ELF-1 (cell line): ENCODE data around the gene CLCNKB.
"Not testable (repeated sequence)": the region's sequence is repeated elsewhere in the genome, so short reads cannot be mapped to it uniquely, and the experiment has no call there.

ENCODE experiments used
- DNase-seq: peaks from one replicate; pipeline ENCODE4 v3.0.0-alpha.2; 2016; ENCODE audit warnings: low read depth, low spot score

The CLCNKB gene

DNA sequence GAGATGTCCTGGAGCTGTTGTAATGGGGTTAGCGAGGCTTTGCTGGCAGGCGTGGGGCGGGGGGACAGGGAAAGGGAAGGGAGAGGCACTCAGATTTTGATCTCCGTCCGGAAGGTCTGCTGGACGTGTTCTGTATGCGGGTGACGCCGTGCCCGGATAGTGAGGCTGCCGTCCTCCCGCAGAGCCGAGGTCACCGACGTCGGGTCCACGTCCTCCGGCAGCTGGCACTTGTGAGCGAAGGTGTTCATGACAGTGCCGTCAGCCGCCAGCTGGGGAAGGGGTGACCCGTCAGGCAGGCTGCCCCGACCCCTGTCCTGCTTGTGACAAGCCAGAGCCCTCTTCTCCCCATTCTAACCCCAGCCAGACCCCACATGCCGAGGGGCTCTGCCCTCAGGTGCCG, 28.1 kb upstream of the CLCNKB start:
- DNase-seq, result no peak

DNA sequence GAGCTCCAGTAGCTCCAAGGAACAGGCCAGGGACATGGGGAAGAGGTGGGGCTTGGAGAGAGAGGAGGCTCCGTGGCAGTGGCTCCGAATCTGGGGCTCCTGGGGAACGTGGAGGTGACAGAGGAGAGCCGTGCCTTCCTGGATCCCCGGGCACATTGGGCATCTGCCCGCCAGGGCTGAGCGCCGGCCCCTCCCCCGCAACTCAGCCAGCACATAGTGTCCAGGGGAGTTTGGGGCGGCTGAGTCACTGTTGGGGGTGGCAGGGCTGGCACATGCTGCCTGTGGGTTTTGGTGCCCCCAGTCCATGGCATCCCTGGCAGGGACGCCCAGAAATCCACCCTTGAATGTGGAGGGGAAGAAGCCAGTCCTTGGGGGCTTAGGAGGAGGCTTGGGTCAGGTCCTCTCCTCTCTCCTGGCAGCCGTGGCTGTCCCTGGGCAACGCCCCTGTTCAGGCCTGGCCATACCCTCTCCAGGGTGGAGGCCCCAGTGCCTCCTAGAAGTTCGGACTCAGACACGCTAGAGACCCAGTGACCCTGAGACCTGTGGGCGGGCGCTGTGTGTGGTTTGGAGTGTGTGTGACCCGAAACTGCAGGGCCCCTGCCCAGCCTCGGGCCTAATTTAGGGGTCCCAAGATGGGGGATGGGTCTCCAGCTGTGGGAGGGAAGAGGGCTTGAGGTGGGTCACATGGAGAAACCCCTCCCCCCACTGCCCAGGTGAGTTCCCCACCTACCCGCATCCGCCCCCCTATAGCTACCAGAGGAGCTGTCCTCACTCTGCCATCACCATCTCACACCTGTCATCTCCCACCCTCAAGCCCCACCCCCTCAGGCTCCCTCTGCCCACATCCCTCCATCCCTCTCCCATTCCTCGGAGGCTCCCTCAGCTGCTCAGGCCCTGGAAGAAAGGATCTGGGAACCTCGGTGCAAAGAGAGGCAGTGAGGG, 27.4 kb upstream of the CLCNKB start:
- no peak for DNase-seq

DNA sequence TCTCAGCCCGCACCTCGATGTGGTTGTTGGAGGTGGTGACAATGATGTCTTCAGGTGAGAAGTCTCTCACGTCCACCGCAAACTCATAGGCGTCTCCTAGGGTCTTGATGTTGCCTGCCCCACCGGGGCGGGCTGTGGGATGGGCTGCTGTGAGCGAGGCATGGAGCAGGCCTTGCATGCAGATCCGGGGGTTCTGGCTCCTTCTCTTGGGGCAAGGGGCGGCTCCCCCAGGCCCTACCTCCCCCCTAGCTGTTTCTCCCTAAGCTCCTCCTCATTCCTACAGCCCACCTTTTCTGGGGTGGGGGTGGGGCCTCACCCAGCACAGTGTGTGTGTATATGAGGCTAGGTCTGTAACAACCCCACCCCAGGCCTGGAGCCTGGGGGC, 26.5 kb upstream of the CLCNKB start:
- DNase-seq, result no peak

DNA sequence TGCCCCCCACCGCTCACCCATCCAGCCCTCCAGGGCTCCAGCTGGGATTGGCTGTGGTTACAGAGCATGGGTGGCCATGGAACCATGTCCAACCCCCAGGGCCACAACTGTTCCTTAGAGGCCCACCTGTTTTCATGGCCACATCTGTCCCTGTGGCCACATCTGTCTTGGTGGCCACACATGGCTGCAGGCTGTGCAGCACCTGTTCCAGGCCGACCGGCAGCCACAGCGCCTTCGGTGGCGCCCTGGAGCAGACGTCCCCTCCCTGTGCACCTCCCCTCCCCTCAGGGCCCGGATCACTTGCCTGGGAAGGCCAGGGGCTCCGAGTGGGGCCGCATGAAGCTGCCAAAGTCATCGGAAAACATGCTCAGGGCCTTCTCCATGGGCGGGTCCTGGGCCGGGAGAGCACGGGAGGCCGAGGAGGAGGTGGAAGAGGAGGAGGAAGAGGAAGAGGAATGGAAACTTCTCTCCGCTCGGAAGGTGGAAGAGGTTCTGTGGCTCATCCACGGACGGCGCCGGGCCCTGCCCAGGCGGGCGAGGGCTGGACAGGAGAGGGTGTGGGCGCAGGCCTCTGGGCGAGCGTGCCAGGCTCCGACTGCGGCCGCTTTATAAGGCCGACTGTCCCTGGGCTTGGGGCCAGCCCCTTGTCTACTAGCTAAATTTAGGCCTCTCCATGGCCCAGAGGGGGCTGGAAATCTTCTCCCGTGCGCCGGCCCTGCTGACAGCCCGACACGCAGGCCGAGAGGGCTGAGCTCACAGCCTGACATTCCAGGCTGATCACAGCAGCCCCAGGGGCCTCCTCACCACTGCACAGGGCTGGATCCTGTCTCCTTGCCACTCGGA, 25.9 kb upstream of the CLCNKB start, which contains the start of gene HSPB7:
HSPB7 (minus strand) TSS at position 583 of the 843 bp plus-strand sequence; CDS start at position 503, 80 bp downstream.
- DNase-seq, result peak; percentile 86

DNA sequence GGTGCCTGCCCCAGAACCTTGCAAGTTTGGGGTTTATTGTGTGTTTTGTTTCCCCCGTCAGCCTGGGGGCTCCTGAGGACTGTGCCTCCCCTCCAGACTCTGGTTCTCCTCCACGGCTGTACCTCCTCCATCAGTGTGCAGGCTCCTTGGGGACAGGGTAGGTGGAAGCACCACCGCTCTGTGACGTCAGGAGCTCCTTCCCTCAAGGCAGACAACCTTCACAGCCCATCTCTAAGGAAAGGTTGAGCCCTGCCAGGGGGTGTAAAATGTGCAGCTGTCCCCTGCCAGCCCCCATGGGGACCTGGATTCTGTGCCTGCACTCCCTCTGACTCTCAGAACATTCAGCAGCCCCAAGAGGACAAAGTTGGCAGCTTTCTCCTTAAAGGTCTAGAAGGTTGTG, 25.3 kb upstream of the CLCNKB start:
- no peak for DNase-seq

DNA sequence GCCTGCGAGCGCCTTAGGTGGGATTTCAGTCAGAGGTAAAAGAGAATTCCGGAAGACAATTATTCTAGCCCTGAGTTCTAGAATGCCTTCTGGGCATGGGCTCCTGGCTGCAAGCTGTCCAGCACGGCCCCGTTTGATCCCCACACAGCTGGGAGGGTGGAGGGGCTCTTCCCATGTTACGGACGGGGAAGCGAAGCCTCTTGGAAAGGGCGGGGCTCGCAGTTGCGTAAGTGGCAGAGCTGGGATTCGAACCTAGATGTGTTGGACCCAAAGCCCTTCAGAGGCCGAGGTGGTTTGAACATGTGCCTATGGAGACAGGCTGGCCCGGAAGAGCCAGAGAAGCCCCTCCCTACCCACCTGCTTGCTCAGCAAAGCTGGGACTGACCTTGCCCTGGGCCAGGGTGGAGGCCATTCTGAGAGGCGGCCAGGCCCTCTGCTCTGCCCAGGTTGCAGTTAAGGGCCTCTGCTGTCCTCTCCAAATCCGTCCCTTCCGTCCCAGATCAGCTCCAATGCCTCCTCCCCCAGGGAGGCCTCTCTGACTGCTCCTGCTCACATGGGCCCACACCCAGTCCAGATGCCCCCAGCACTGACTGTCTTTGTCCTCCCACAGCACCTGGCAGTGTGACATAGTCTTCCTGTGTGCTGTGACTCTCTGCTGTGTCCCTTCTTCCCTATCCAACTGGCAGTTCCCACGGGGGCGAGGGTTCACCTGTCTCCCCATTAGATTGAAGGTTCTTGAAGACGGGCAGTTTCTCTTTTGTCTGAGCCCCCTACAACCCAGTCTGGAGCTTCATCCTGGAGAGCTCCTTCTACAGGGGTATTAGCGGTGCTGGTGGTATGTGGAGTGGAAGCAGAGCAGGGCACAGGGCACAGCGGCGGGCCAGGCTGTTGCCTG, 24.6 kb upstream of the CLCNKB start:
- DNase-seq, result peak; percentile 75

DNA sequence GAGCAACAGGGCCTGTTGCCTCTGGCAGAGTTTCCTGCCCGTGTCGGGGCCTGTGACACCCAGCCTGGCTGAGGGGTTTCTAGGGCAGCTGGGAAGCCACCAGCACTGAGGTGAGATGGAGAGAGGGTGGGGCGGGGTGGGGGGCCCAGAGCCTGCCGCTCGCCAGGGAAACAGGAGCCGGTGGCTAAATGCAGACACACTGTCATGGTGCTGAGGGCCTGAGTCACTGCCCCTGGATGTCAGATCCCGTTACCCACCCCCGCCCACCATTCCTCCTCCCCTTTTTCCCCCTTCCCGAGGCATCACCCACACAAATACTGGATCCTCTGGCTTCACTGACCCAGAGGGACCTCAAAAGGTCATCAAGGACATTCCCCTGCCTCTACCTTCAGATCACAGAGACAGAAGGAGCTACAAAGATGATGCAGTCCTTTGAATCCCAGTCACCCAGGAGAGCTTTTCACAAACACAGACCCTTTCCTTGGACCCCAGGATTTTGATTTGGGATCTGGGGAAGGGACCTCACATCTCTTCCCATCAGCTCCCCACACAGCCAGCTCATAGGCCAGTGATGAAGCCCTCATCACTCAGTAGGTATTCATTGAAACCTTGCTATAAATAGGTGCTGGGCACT, 23.8 kb upstream of the CLCNKB start:
- no peak for DNase-seq

DNA sequence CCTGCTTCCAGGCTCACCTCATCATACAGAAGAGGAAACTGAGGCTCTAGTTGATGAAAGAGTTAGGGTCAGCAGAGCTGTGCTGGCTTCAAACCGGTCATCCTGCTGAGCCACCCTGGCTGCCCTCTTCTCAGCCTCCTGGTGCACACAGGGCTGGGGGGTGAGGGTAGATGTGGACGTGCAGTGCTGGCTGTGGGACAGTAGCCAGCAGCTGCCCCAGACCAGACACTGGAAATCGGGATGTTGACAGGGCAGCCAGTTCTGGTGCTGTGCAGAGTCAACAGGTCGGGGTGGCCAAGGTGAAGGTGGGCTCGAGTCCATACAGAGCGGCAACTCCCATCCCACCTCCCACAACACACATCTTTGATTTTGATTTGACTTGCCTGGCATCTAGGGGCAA, 23.3 kb upstream of the CLCNKB start:
- DNase-seq, result no peak

DNA sequence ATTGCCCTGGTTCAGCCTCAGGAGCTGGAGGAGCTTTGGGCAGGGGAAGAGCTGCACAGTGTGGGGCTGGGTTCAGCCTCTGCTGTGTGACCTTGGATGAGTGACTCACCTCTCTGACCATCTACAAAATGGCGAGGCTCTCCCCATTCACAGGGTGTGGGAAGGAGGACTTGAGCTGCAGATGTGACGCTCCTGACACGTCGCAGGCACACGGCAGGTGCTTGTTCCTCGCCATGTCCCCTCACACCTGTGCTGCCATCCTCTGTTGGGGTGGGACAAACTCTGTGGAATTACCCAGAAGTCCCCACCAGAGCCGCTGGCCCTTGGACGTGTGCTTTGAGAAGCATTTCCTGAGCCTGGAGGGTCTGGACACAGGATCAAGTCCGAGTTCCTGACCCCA, 22.7 kb upstream of the CLCNKB start:
- not testable (repeated sequence) for DNase-seq

DNA sequence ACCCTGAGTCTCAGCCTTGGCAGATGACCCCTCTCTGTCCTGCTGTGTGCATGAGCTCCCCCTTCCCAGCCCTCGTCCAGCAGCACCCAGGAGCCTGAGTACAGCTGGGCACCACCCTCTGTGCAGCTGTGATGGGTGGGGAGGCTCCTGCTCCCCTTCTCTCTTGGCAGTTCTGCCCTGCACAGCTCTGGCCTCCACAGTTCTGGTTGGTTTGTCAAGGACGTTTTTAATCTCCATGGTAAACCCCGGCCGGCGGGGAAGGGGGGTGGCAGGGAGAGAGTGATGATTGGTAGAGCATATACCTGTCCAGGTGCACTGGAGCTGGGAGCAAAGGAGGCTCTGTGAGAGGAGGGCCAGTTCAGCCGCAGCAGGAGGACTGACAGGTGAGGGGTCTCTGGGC, 21.9 kb upstream of the CLCNKB start, which contains the start of gene CLCNKA:
CLCNKA (plus strand) TSS at position 356 of the 400 bp plus-strand sequence. CDS start 584 bp downstream, outside the sequence.
- DNase-seq, result no peak

DNA sequence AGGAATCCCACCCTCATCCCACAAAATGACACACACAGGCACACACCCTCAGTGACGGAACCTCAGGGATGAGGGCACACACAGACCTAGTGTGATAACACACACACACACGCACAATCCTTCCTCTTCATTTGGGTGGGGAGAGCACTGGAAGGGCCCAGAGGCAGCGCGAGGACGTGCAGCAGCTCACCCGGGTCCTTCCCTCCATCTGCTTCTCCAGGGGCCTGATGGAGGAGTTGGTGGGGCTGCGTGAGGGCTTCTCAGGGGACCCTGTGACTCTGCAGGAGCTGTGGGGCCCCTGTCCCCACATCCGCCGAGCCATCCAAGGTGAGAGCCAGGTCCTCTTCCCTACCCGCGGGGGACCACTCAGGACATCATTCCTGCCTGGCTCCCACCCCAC, 21.2 kb upstream of the CLCNKB start:
- DNase-seq, result no peak

DNA sequence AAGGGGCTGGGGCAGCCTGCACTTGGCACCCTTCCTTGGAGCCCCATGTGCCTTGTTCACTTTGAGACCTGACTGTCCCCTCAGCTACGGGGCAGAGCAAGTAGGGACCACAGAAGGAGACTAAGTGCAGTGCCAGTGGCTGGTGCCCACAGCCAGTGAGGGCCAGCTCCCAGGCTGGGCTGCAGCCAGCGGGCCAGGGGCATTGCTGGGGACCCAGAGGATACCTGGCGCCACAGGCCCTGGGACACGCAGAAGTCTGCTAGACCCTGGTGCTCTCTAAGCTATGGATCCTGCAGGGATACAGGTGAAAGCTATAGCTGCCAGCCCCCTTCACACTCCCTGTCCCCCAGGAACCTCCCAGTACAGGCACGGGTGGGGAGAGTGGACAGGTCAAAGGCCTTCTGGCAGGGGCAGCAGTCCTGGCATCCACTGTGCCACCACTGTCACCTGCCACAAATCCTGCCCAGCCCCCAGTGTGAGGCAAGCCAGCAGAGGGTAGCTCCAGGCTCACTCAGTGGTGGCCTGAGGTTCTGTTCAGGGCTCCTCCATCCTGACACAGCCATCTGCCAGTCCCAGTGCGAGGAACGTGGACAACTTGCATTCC, 20.4 kb upstream of the CLCNKB start:
- DNase-seq, result no peak

DNA sequence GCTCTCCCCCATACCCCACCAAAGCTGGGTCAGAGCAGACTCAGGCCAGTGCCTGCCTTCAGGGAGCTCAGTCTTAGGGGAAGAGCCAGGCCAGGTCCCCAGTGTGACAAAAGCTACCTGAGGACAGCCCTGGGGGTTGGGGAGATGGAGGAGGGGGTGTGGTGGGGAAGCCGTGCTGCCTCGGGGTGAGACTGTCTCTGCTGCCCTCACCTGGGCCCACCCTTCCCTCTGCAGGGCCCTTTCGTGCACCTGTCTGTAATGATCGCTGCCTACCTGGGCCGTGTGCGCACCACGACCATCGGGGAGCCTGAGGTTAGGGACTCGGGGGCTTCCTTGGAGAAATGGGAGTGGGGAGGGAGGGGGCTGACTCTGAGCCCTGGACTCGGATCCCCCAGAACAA, 17.3 kb upstream of the CLCNKB start:
- peak; percentile 51 for DNase-seq

DNA sequence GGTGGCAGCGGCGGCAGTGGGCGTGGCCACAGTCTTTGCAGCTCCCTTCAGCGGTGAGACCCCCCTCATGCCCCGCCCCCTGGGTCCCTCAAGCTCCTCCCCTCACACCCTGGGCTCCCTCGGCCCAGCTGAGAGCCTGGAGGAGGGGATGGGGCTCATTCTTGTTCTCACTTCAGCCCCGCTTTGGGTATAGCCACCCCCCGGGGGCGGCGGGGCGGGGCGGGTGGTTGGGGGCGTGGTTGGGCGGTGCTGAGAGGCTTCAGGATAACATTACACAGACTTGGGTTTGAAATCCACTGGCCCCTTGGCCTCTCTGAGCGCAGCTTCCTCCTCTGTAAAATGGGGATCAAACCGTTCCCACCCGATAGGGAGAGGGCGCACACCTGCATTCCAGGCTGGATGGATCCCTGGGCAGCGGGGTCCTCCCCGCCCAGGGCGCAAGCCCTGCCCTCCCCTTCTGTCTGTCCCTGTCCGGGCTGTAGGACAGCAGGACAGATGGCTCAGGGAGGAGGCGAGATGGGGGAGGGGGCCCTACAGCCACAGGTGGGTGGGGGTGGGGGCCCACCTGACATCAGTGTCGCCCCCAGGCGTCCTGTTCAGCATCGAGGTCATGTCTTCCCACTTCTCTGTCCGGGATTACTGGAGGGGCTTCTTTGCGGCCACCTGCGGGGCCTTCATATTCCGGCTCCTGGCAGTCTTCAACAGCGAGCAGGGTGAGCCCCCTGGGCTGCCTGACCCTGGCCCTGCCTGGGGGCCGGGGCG, 16.7 kb upstream of the CLCNKB start:
- DNase-seq, result peak; percentile 92

DNA sequence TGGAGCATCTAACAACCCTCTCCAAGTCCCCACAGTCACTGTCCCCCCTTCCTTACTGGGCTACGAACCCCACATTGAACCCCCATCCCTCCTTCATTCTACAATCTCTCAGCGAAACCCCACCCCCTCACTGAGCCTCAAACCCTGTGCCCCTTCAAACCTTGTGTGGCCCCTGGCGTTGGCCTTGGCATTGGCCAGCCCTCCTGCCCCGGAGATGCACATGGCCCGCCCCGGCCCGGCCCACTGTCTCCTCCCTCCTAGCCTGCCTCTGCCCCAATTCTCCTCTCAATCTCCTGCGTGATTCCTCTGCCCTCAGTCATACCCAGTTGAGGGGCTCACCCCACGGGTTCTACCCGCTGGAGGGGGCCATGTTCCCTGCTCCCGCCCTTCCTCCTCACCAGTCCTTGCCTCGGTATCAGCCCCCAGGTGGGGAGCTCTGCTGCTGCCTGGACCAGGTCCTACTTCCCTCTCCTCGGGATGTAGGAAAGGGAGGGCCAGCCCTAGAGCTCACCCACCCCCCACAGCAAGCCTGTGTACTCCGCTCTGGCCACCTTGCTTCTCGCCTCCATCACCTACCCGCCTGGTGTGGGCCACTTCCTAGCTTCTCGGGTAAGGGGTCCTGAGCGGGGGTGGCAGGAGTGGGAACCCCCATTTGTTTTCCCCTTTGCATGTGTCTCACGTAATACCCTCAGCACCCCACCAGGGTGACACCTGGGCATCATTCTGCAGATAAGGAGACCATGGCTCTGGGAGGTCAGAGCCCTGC, 15.2 kb upstream of the CLCNKB start:
- DNase-seq, result no peak

DNA sequence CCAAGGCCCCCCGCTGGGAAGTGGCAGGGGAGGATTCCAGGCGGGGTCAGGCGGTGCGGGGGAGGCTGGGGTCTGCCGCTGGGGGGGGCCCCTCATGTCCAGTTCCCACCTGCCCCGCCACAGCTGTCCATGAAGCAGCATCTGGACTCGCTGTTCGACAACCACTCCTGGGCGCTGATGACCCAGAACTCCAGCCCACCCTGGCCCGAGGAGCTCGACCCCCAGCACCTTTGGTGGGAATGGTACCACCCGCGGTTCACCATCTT, 14.6 kb upstream of the CLCNKB start:
- not testable (repeated sequence) for DNase-seq

DNA sequence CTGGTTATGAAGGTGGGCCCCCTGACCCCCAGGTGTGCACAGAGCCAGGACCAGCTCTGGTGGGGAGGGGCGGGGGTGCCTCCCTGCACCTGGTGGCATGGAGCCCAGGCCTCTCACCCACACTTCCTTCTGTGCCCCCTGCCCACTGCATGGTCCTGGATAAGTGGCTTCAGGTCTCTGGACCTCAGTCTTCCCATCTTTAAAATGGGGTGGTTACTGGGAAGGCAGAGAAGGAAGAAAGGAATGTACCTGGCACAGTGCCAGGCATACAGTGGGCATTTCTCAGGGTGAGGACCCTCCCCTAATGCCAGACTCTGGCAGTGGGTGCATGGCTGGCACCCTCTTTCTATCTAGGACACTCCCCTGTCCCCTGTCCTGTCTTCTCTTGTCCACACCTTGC, 14.3 kb upstream of the CLCNKB start:
- DNase-seq, result no peak

DNA sequence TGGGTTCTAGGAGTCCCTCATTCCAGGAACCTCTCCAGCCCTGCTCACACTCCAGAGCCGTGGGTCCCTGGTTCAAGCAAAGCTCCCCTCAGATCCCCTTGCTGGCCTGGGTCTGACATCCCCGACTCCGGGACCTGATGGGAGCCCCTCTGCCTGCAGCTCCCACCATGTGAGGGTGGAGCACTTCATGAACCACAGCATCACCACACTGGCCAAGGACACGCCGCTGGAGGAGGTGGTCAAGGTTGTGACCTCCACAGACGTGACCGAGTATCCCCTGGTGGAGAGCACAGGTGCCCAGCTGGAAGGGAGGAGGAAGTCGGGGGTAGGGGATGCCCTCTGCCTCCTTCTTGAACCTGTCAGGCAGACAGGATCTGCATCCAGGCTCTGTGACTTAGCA, 12.0 kb upstream of the CLCNKB start:
- no peak for DNase-seq

DNA sequence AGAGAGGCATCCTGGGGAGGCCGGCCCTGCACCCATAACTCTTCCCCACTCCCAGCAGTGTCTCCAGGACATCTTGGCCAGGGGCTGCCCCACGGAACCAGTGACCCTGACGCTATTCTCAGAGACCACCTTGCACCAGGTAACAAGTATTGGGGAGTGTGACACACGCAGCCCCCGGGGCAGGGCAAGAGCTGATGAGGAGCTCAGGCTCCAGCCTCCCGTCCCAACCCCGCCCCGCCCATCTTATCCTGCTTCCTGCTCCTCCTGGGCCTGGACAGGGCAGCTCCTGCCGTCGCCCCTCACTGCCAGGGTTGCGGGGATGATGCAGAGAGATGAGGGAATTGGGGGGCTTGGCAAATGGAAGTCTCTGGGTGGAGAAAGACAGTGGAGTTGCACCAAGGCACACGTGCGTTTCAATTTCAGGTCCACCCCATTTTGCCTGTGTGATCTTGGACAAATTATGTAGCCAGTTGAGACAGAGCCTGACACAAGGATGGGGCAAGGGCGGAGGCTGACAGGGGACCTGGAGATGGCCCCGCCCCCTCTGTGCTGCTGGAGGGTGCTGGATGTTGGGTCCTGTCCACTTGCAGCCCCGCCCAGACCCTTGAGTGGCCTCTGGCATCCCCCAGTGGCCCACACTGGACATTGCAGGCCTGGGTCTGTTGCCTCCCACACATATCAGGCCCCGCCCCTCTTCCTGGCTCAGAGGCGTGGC, 11.0 kb upstream of the CLCNKB start:
- DNase-seq, result peak; percentile 98
